ENCODE data around the gene SLC29A3. TPM values are rescaled to one million over a fixed set of nuclear protein-coding genes. Genes with fewer than 3 reads are reported as not detected.

Gene SLC29A3
- total RNA-seq, 2 experiments from 2014 or later = 2.6 to 3.2 TPM

- CTCF ChIA-PET = no interaction called here
- no peak for DNase-seq
- POLR2A ChIA-PET = no interaction called here
- Mint-ChIP-seq H3K27me3 (peaks cover 2% of the 10 kb centered on the region), H3K4me1 (peaks cover 2% of the 10 kb centered on the region), H3K36me3 (ENCODE audit: low read depth) (no peaks in the 10 kb centered on the region), H3K27ac (no peak overlapping the region), H3K9me3 (no peaks in the 10 kb centered on the region), H3K4me3 (no peak overlapping the region)
These were observed 21.7 kb upstream of the SLC29A3 start for GRCh38 chr10:71297343-71297742.

GRCh38 chr10:71299071-71299785, 19.8 kb upstream of the SLC29A3 start:
- Mint-ChIP-seq H3K27me3 (peaks cover 2% of the 10 kb centered on the region), H3K4me3 (no peak overlapping the region), H3K27ac (no peak overlapping the region), H3K4me1 (peaks cover 2% of the 10 kb centered on the region), H3K36me3 (ENCODE audit: low read depth) (no peaks in the 10 kb centered on the region), H3K9me3 (no peaks in the 10 kb centered on the region)
- no peak for DNase-seq
- ChIA-PET POLR2A (no interaction called here), CTCF (interaction anchor here (0.7 to 1.2 kb wide), 2 partner anchors 15 to 63 kb away, joined by 3 to 4 read pairs; no protein-coding TSS in a partner anchor)

GRCh38 chr10:71300555-71301370, 18.3 kb upstream of the SLC29A3 start:
- H3K36me3 Mint-ChIP-seq (ENCODE audit: low read depth) = no peaks in the 10 kb centered on the region
- no peak for DNase-seq
- peaks cover 2% of the 10 kb centered on the region for H3K4me1 Mint-ChIP-seq
- H3K9me3 Mint-ChIP-seq = no peaks in the 10 kb centered on the region
- H3K27ac Mint-ChIP-seq = no peak overlapping the region
- peaks cover 2% of the 10 kb centered on the region for H3K27me3 Mint-ChIP-seq
- no peak overlapping the region for H3K4me3 Mint-ChIP-seq
- CTCF ChIA-PET = no interaction called here
- POLR2A ChIA-PET = no interaction called here

- no peaks in the 10 kb centered on the region for H3K9me3 Mint-ChIP-seq
- ChIA-PET POLR2A (no interaction called here), CTCF (interaction anchor here (1.4 kb wide), 1 partner anchor 10 kb away, joined by 3 read pairs; no protein-coding TSS in a partner anchor)
- H3K4me1 Mint-ChIP-seq = peaks cover 2% of the 10 kb centered on the region
- peaks cover 2% of the 10 kb centered on the region for H3K27me3 Mint-ChIP-seq
- H3K4me3 Mint-ChIP-seq = no peak overlapping the region
- H3K36me3 Mint-ChIP-seq (ENCODE audit: low read depth) = no peaks in the 10 kb centered on the region
- H3K27ac Mint-ChIP-seq = no peak overlapping the region
- no peak for DNase-seq
These were observed 17.6 kb upstream of the SLC29A3 start for GRCh38 chr10:71301371-71301916.

GRCh38 chr10:71302451-71302850, 16.6 kb upstream of the SLC29A3 start:
- Mint-ChIP-seq H3K36me3 (ENCODE audit: low read depth) (no peaks in the 10 kb centered on the region), H3K4me3 (no peak overlapping the region), H3K27ac (no peak overlapping the region), H3K9me3 (no peaks in the 10 kb centered on the region), H3K27me3 (peaks cover 2% of the 10 kb centered on the region), H3K4me1 (peaks cover 2% of the 10 kb centered on the region)
- ChIA-PET CTCF (interaction anchor here (1.4 to 1.7 kb wide), 3 partner anchors 10 to 406 kb away, joined by 3 to 4 read pairs (median 3); no protein-coding TSS in a partner anchor), POLR2A (no interaction called here)
- no peak for DNase-seq

- Mint-ChIP-seq H3K9me3 (no peaks in the 10 kb centered on the region), H3K27ac (no peak overlapping the region), H3K4me1 (peaks cover 2% of the 10 kb centered on the region), H3K4me3 (no peak overlapping the region), H3K36me3 (ENCODE audit: low read depth) (no peaks in the 10 kb centered on the region), H3K27me3 (peaks cover 2% of the 10 kb centered on the region)
- POLR2A ChIA-PET = interaction anchor here (0.8 kb wide), 1 partner anchor 405 kb away, joined by 3 read pairs; no protein-coding TSS in a partner anchor
- CTCF ChIA-PET = interaction anchor here (1.2 to 1.7 kb wide), 3 partner anchors 9 to 405 kb away, joined by 3 to 4 read pairs (median 3); no protein-coding TSS in a partner anchor
- no peak for DNase-seq
These were observed 16.0 kb upstream of the SLC29A3 start for GRCh38 chr10:71302874-71303568.

GRCh38 chr10:71303569-71303907, 15.5 kb upstream of the SLC29A3 start:
- no peak overlapping the region for H3K4me3 Mint-ChIP-seq
- H3K27ac Mint-ChIP-seq = no peak overlapping the region
- peaks cover 2% of the 10 kb centered on the region for H3K27me3 Mint-ChIP-seq
- H3K4me1 Mint-ChIP-seq = peaks cover 2% of the 10 kb centered on the region
- CTCF ChIA-PET = interaction anchor here (0.6 to 1.7 kb wide), 3 partner anchors 9 to 267 kb away, joined by 3 read pairs; no protein-coding TSS in a partner anchor
- DNase-seq = no peak
- POLR2A ChIA-PET = interaction anchor here (0.8 kb wide), 1 partner anchor 405 kb away, joined by 3 read pairs; no protein-coding TSS in a partner anchor
- no peaks in the 10 kb centered on the region for H3K36me3 Mint-ChIP-seq (ENCODE audit: low read depth)
- H3K9me3 Mint-ChIP-seq = no peaks in the 10 kb centered on the region

- no peaks in the 10 kb centered on the region for H3K27me3 Mint-ChIP-seq
- POLR2A ChIA-PET = no interaction called here
- no peak overlapping the region for H3K4me3 Mint-ChIP-seq
- no peaks in the 10 kb centered on the region for H3K36me3 Mint-ChIP-seq (ENCODE audit: low read depth)
- no peak for DNase-seq
- CTCF ChIA-PET = interaction anchor here (1.6 kb wide), 1 partner anchor 34 kb away, joined by 3 read pairs; no protein-coding TSS in a partner anchor
- no peaks in the 10 kb centered on the region for H3K9me3 Mint-ChIP-seq
- no peak overlapping the region for H3K27ac Mint-ChIP-seq
- H3K4me1 Mint-ChIP-seq = no peaks in the 10 kb centered on the region
These were observed 14.1 kb upstream of the SLC29A3 start for GRCh38 chr10:71304914-71305313.

GRCh38 chr10:71306979-71307378, 12.1 kb upstream of the SLC29A3 start:
- CTCF ChIA-PET = interaction anchor here (1.8 kb wide), 1 partner anchor 9 kb away, joined by 5 read pairs; no protein-coding TSS in a partner anchor
- no peak overlapping the region for H3K4me3 Mint-ChIP-seq
- POLR2A ChIA-PET = no interaction called here
- H3K4me1 Mint-ChIP-seq = no peaks in the 10 kb centered on the region
- peaks cover 10% of the 10 kb centered on the region for H3K27me3 Mint-ChIP-seq
- H3K9me3 Mint-ChIP-seq = no peaks in the 10 kb centered on the region
- H3K27ac Mint-ChIP-seq = no peak overlapping the region
- DNase-seq = no peak
- H3K36me3 Mint-ChIP-seq (ENCODE audit: low read depth) = no peaks in the 10 kb centered on the region

- ChIA-PET POLR2A (no interaction called here), CTCF (interaction anchor here (1.1 to 1.8 kb wide), 2 partner anchors 8 to 12 kb away, joined by 5 read pairs; partner anchors contain the start of gene SLC29A3)
- DNase-seq = no peak
- H3K27ac Mint-ChIP-seq = no peak overlapping the region
- H3K4me1 Mint-ChIP-seq = no peaks in the 10 kb centered on the region
- H3K9me3 Mint-ChIP-seq = no peaks in the 10 kb centered on the region
- no peak overlapping the region for H3K4me3 Mint-ChIP-seq
- H3K27me3 Mint-ChIP-seq = peaks cover 10% of the 10 kb centered on the region
- H3K36me3 Mint-ChIP-seq (ENCODE audit: low read depth) = no peaks in the 10 kb centered on the region
These were observed 11.5 kb upstream of the SLC29A3 start for GRCh38 chr10:71307469-71308085.

GRCh38 chr10:71308244-71308643, 10.8 kb upstream of the SLC29A3 start:
- H3K27ac Mint-ChIP-seq = no peak overlapping the region
- ChIA-PET CTCF (interaction anchor here (1.1 kb wide), 1 partner anchor 11 kb away, joined by 5 read pairs; the partner anchor contains the start of gene SLC29A3), POLR2A (no interaction called here)
- H3K9me3 Mint-ChIP-seq = no peaks in the 10 kb centered on the region
- no peaks in the 10 kb centered on the region for H3K4me1 Mint-ChIP-seq
- peaks cover 16% of the 10 kb centered on the region for H3K27me3 Mint-ChIP-seq
- H3K4me3 Mint-ChIP-seq = no peak overlapping the region
- no peaks in the 10 kb centered on the region for H3K36me3 Mint-ChIP-seq (ENCODE audit: low read depth)
- no peak for DNase-seq

GRCh38 chr10:71308985-71309384, 10.1 kb upstream of the SLC29A3 start:
- no peak overlapping the region for H3K27ac Mint-ChIP-seq
- POLR2A ChIA-PET = no interaction called here
- CTCF ChIA-PET = interaction anchor here (1.2 kb wide), 1 partner anchor 10 kb away, joined by 4 read pairs; the partner anchor contains the start of gene SLC29A3

More at GRCh38 chr10:71308985-71309384, 10.1 kb upstream of the SLC29A3 start:
- H3K4me1 Mint-ChIP-seq = peaks cover 2% of the 10 kb centered on the region
- H3K4me3 Mint-ChIP-seq = no peak overlapping the region
- no peak for DNase-seq
- H3K36me3 Mint-ChIP-seq (ENCODE audit: low read depth) = no peaks in the 10 kb centered on the region
- H3K27me3 Mint-ChIP-seq = peaks cover 18% of the 10 kb centered on the region
- H3K9me3 Mint-ChIP-seq = no peaks in the 10 kb centered on the region
